GM19463 (cell line): ENCODE measurements around the gene QKI.
"Not testable (repeated sequence)": the region's sequence is repeated elsewhere in the genome, so short reads cannot be mapped to it uniquely, and the experiment has no call there.

Source experiments
- ATAC-seq: cut with Tn5 transposase; IDR thresholded peaks from one replicate; pipeline ENCODE4 v1.9.1; 2021; ENCODE audit warnings: mild to moderate bottlenecking, moderate library complexity; ENCODE audit not compliant: unreplicated experiment

The QKI gene

GRCh38 chr6:163413345-163414116, 987 bp upstream of the QKI start:
- ATAC-seq = peak; percentile 39

GRCh38 chr6:163414946-163415619, 565 bp downstream of the QKI start:
- ATAC-seq = no peak

GRCh38 chr6:163415620-163416556, 1.4 kb downstream of the QKI start:
- ATAC-seq = no peak

DNA sequence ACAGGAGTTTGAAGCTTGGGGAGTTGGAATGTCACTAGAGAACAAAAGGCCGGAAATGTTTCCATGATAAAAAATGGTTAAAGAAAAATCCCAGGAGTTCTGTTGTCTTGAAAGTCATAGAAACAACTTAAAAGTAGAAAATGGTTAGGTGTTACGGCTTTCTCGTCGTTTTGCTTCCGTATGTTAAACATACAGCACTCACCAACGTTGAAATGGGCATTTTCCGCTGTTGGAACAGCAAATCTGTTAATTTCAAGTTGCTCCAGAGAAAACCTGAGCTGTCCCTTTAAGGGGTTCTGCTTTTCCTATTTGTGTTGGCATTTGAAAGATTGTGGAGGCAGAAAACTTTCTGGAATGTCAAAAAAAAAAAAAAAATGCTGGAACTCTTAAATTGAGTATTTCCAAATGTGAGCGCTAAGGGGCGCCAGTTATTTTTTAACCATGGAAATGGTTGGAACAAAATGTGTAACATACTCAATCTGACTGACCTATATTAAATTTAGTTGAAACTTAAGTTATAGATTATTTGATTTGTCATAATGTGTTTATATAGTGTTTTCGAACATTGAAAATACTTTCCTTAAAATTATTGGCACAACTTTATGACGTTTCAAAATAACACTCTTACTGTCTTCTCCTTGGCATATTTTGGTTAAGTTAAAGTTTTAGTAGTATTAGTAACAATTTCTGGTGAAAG, 2.2 kb downstream of the QKI start:
- no peak for ATAC-seq

DNA sequence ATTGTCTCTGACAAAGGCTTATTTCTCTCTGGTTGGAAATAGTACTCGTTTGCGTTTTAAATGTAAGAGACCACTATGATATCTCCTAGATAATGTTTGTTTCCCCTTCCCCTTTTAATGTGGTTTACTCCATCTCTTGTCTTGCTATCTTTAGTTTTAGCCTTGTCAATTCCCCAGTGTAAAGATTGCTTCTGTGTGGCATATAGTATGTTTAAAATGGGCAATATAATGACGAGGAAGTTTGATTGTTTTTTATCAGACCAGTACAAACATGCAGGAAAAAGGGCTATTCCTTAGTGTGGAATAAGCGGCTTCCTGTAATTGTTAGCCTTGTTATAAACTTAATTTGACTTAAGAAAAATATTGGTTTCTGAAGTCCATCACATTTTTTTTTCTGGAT, 3.1 kb downstream of the QKI start:
- ATAC-seq = no peak

DNA sequence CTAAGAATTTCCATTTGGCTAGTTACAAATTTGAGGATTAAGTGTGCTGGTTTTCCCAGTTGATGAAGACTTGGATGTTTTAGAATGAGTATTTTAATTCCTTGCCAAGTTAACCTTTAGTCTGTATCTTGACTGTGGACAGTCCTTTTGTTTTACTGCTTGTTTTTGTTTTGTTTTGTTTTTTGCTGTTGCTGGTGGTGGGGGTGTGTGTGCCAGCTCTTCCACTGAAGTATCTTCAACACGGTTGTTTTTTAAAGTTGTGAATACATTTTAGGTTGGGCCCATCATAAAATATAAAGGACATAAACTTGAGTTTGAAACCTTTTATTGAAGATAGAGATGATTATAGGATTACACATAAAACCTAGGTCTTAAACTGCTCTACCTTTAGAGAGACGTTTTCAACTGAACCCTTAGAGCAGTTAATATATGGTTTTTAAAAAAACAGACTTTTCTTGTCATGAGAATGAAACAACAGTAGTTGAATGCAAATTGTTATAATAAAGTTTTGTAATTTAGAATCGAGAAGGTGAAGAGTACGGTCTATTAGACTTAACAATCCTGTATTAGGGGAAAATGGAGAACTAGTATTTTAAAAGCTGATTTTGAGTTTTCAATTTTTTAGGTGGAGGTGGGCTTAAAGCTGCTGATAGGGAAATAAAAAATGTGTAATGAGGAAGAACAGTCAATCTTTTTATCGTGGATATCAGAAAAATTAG, 4.0 kb downstream of the QKI start:
- ATAC-seq = no peak

DNA sequence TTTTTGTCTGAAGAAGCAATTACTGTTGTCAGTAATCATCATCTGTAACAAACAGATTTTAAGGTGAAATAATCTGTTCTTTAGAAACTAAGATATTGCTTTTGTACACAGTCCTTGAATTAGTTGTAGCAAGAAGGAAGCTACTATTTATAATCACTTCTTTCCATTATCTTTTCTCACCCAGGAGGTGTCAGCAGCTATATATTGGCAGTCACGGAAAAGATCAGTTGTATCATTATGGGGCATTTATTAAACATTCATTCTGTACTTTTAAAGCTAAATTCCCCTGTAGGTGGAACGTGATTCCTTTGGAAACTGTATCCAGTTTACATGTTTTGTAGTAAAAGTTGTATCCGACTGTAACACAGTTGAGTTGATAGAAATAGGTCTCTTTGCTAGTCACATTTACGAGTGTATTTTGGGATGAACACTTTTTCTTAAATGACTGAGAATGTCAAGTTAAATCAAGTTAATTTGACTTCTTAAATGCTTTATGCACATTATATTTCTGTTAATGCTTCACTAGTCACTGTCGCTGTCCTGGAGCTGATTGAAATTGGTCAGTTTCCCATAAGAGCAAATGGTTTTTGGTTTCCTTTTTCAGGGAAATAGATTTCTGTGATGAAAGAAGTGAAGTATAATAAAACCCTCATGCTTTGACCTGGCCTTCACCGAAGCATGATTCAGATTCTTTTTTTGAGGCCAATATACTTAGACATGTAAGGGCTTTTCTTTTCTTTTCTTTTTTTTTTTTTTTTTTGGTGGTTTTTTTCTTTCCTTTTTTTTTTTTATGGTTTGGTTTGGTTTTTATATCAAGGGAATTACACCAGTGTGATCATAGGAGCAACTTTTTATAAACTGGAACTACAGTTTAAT, 5.1 kb downstream of the QKI start:
- no peak for ATAC-seq

DNA sequence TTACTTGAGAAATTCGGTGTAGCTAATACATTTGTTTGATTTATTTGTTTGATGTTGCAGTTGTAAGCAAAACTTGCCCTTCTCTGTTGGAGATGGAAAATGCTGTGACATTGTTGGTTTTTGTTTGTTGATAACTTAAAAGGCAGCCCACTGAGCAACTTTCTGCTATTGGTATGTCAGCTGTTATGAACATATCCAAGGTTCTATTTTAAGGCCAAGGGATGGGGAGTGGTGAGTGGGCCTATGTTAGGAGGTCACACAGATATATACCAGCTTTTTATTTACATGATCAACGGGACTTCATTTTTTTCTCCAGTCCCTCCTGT, 5.7 kb downstream of the QKI start:
- no peak for ATAC-seq

DNA sequence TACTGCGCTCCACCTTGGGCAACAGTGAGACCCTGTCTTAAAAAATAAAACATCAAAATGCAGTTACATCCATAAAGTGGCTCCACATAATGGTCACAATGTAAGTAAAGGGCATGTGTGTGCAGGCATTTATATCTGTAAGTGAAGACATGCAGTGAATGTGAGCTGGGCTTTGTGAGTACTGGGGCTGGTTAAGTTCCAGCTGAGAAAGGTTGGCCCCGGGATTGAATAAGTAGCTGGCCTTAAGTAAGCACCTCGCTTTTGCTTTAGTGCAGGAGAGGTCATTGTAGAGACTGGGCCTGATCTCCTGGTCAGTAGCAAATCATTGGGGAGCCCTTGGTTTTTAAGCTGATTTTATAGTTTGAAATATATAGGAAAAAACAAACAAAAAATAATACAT, 8.0 kb downstream of the QKI start:
- no peak for ATAC-seq

DNA sequence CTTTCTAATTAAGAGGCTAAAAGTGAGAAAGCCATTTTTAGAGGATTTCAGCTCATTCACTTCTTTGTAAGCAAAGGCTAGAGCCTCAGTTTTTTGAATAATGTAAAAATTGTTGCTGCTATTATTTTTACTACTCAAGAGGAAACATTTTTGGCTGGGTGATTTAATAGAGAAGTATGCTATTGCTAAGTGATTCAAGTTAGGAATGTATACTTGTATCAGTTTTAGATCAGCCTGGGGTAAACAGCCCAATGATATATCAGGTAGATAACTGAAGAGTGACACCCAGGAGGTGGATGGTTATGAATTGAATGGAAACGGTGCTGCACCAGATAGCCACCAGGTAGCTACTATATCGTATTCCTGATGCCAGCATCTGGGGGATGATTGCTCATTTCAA, 9.2 kb downstream of the QKI start:
- ATAC-seq = no peak

DNA sequence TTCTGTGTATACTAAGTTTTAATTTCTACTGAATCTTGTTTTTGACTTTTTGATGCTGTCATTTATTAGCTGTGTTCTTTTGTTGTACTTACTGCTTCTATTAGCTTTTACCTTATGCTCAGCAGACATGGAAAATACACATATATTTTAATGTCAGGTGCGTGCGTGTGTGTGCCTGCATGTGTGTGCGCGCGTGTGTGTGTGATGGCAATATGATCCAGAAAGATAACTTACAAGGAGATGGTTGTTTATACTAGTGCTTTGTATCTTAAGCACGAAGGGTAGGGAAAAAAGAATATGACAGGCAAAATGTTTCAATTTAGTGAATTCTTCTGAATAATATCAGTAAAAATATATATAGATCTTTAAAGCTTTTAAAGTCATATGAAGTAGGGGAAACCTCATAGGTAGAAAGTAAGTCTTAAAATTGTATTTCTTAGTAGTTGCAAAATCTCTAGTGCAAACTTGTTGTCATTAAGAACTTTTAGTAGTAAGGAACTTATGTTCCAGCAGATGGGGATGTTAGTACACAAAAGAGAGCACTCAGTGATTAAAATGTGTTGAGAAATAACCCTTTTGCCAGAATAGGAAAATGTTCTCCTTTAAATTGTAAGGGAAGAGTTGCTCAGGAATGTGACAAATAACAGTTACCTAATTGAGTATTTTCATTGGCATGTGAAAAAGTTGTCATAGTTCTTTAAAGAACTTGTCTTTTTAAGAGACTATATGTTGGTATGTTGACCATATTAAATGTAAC, 13.2 kb downstream of the QKI start:
- no peak for ATAC-seq

DNA sequence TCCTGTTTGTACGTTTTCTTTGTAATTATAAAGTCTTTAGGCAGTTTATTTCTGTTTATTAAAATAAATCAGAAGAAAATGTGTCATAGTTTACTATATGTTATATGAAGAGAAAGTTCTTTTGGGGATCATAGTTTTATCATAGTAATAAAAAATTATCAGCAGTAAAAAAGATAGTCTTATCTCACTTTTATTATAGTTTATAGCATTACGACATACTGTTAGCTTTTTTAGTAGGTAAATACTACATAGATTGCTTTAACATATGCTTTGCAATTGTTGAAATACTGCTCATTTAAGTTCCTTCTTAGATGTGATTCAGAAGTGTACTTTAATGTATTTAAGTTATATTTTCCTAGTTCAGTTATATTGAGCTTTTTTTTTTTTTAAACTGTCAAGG, 13.9 kb downstream of the QKI start:
- no peak for ATAC-seq

DNA sequence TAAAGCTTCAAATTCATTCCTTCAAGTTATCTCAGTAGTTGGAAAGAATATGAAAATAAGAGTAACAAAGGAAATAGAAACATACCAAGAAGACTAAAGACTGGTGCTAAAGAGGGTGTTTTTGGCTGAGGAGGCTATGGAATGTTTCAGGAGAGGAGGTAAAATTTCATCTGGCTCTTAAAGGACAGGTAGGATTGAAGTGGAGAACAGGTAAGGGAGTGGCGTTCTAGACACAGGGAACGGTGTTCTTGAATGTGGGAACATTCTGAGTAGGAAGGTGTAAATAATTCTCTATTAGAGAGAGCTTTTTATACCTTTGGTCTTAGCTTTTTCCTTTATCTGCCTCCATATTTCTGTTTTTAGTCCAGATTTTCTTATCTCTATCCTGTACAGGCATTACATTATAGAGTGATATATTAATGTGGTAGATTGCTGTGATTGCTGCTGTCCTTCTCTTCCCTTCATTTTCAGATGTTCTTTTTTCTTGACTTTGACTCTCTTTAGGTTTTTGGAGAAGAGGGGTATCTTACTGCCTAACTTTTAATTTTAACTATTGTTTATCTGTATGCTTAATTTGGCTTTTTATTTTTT, 15.4 kb downstream of the QKI start:
- no peak for ATAC-seq

GRCh38 chr6:163432300-163432699, 17.8 kb downstream of the QKI start:
- ATAC-seq = no peak

- ATAC-seq = not testable (repeated sequence)
Measured at GRCh38 chr6:163433486-163433885, 19.0 kb downstream of the QKI start.

DNA sequence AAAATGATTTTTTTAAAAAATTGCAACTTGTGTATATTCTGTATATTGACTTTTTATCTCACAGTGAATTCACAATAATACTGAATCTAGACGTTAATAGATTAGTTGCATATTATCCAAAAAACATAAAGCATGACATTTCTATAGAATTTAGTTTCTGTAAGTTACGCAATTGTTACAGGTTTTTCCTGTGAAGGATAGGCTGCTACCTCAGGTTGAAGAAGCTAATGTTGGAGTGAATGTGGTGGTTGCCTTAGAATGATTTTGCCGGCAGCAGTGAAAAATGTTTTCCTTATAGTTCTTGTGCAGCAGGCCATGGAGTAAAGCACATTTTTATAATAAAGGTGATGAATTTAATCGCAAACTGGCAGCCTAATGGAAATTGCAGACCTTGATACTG, 20.5 kb downstream of the QKI start:
- no peak for ATAC-seq

DNA sequence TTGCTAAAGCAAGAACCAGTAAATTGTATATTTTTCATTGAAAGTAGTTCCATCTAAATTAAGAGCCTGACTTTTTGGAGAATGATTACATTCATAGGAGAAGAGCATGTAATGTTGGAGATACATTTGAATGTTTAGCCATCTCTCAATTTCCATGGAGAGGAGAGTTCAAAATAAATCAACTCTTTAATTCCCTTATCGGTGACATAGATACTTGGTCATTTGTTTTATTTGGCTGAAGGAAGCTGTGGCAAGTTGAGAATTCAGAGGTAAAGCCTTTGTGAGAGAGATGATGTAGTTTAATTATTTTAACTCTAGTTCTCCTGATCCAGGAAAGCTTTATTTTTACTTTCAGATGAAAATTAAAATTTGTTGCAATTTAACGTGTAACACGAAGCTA, 22.3 kb downstream of the QKI start:
- ATAC-seq = no peak

DNA sequence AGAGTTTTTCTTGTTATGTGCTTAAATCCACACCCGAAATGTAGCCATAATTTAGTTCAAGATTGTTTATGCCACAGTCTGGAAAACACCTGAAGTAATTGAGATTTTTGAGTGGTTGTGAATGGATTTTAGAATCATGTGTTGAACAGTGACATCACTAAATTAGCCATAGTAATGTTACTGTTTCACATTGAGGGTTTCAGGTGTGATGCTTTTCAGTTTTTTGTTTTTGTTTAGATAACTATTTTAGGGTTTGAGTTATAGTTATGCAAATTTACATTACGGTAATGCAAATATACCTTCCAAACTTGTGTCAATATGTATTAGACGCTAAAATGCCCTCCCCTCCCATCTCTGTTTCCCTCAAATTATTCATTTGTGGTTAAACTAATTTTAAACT, 22.9 kb downstream of the QKI start:
- ATAC-seq = no peak
